GM04503 (cell line): ENCODE results near the gene TRAIP.
"Not testable (repeated sequence)": the region's sequence is repeated elsewhere in the genome, so short reads cannot be mapped to it uniquely, and the experiment has no call there.

ENCODE experiments used
- DNase-seq: peaks from one replicate; pipeline ENCODE4 v3.0.0-alpha.2; 2012; ENCODE audit warnings: low read depth

Gene TRAIP

GRCh38 chr3:49791571-49791970 is 64.8 kb downstream of the TRAIP start:
- DNase-seq: no peak

GRCh38 chr3:49790626-49791411 is 65.5 kb downstream of the TRAIP start:
- no peak for DNase-seq

- no peak for DNase-seq
Measured at GRCh38 chr3:49788056-49788455, 68.3 kb downstream of the TRAIP start.

GRCh38 chr3:49787536-49787935 is 68.8 kb downstream of the TRAIP start:
- DNase-seq: no peak

GRCh38 chr3:49787182-49787464 is 69.2 kb downstream of the TRAIP start:
- no peak for DNase-seq

- peak; percentile 99 for DNase-seq
Measured at GRCh38 chr3:49786357-49787181, 69.8 kb downstream of the TRAIP start, which contains the start of gene IP6K1. Gene IP6K1, minus strand, starts transcription at chr3:49786542. Its CDS starts 38,502 bp downstream, at chr3:49748040.

- DNase-seq: no peak
Measured at GRCh38 chr3:49785565-49786356, 70.6 kb downstream of the TRAIP start.

- DNase-seq: not testable (repeated sequence)
Measured at GRCh38 chr3:49782277-49782676, 74.1 kb downstream of the TRAIP start.

GRCh38 chr3:49781415-49782199 is 74.8 kb downstream of the TRAIP start:
- DNase-seq: no peak

GRCh38 chr3:49780975-49781365 is 75.4 kb downstream of the TRAIP start:
- DNase-seq: not testable (repeated sequence)

- no peak for DNase-seq
Measured at GRCh38 chr3:49780080-49780974, 76.0 kb downstream of the TRAIP start.

- no peak for DNase-seq
Measured at GRCh38 chr3:49779358-49780079, 76.8 kb downstream of the TRAIP start.
